Measurements from ENCODE around the gene MYO3B.

The MYO3B gene

GRCh38 chr2:170495896-170496295 is 317.9 kb downstream of the MYO3B start:
- H3K4me2 ChIP-seq (ENCODE audit: low read depth, low read length): no peak overlapping the region
- no peaks in the 10 kb centered on the region for H3K79me2 ChIP-seq (ENCODE audit: low read length)
- H2AFZ ChIP-seq (ENCODE audit: low read length): no peak overlapping the region
- no peak overlapping the region for H3K9ac ChIP-seq (ENCODE audit: low read length)
- no peaks in the 10 kb centered on the region for H3K27me3 ChIP-seq (replicated peaks; ENCODE audit: insufficient read depth, low read length)
- H3K27ac ChIP-seq (ENCODE audit: low read length): no peak overlapping the region
- no peaks in the 10 kb centered on the region for H3F3A ChIP-seq (ENCODE audit: insufficient read depth, low read length)
- H3K4me3 ChIP-seq (ENCODE audit: low read length): no peak overlapping the region
- no peaks in the 10 kb centered on the region for H3K36me3 ChIP-seq (replicated peaks; ENCODE audit: insufficient read depth, low read length)
- no peak for DNase-seq
- H4K20me1 ChIP-seq (ENCODE audit: insufficient read depth, low read length): no peaks in the 10 kb centered on the region
- TF ChIP-seq EZH2 (optimal IDR thresholded peaks at IDR 0.05; ENCODE audit: low read depth, low read length) (no peak), EZH2phosphoT487 (IDR thresholded peaks at IDR 0.05; ENCODE audit: low read length) (no peak), CTCF (IDR thresholded peaks at IDR 0.05; ENCODE audit: low read length) (no peak)
- H3K9me3 ChIP-seq (replicated peaks; ENCODE audit: insufficient read depth, low read length): no peaks in the 10 kb centered on the region
- no peaks in the 10 kb centered on the region for H3K4me1 ChIP-seq (ENCODE audit: low read length)
- no peaks in the 10 kb centered on the region for H3K9me2 ChIP-seq (replicated peaks; ENCODE audit: insufficient read depth, low read length)

GRCh38 chr2:170498619-170499018 is 320.7 kb downstream of the MYO3B start:
- no peak overlapping the region for H3K9ac ChIP-seq (ENCODE audit: low read length)
- no peaks in the 10 kb centered on the region for H3K27me3 ChIP-seq (replicated peaks; ENCODE audit: insufficient read depth, low read length)
- no peaks in the 10 kb centered on the region for H3K36me3 ChIP-seq (replicated peaks; ENCODE audit: insufficient read depth, low read length)
- no peaks in the 10 kb centered on the region for H3K4me1 ChIP-seq (ENCODE audit: low read length)
- no peaks in the 10 kb centered on the region for H3K9me3 ChIP-seq (replicated peaks; ENCODE audit: insufficient read depth, low read length)
- no peaks in the 10 kb centered on the region for H3K9me2 ChIP-seq (replicated peaks; ENCODE audit: insufficient read depth, low read length)
- no peak for DNase-seq
- TF ChIP-seq EZH2 (optimal IDR thresholded peaks at IDR 0.05; ENCODE audit: low read depth, low read length) (no peak), CTCF (IDR thresholded peaks at IDR 0.05; ENCODE audit: low read length) (no peak), EZH2phosphoT487 (IDR thresholded peaks at IDR 0.05; ENCODE audit: low read length) (no peak)
- H3K27ac ChIP-seq (ENCODE audit: low read length): no peak overlapping the region
- H3F3A ChIP-seq (ENCODE audit: insufficient read depth, low read length): no peaks in the 10 kb centered on the region
- H3K4me2 ChIP-seq (ENCODE audit: low read depth, low read length): no peak overlapping the region
- no peak overlapping the region for H3K4me3 ChIP-seq (ENCODE audit: low read length)
- H2AFZ ChIP-seq (ENCODE audit: low read length): no peak overlapping the region
- H3K79me2 ChIP-seq (ENCODE audit: low read length): no peaks in the 10 kb centered on the region
- H4K20me1 ChIP-seq (ENCODE audit: insufficient read depth, low read length): no peaks in the 10 kb centered on the region

GRCh38 chr2:170500104-170500503 is 322.2 kb downstream of the MYO3B start:
- H3K4me1 ChIP-seq (ENCODE audit: low read length): no peaks in the 10 kb centered on the region
- no peak for DNase-seq
- no peak overlapping the region for H3K27ac ChIP-seq (ENCODE audit: low read length)
- no peaks in the 10 kb centered on the region for H3K79me2 ChIP-seq (ENCODE audit: low read length)
- H2AFZ ChIP-seq (ENCODE audit: low read length): no peak overlapping the region
- H3K36me3 ChIP-seq (replicated peaks; ENCODE audit: insufficient read depth, low read length): no peaks in the 10 kb centered on the region
- no peaks in the 10 kb centered on the region for H3F3A ChIP-seq (ENCODE audit: insufficient read depth, low read length)
- no peaks in the 10 kb centered on the region for H3K27me3 ChIP-seq (replicated peaks; ENCODE audit: insufficient read depth, low read length)
- no peaks in the 10 kb centered on the region for H3K9me3 ChIP-seq (replicated peaks; ENCODE audit: insufficient read depth, low read length)
- no peaks in the 10 kb centered on the region for H3K9me2 ChIP-seq (replicated peaks; ENCODE audit: insufficient read depth, low read length)
- no peak overlapping the region for H3K4me3 ChIP-seq (ENCODE audit: low read length)
- H3K4me2 ChIP-seq (ENCODE audit: low read depth, low read length): no peak overlapping the region
- no peak for TF ChIP-seq CTCF (IDR thresholded peaks at IDR 0.05; ENCODE audit: low read length)
- no peak for TF ChIP-seq EZH2 (optimal IDR thresholded peaks at IDR 0.05; ENCODE audit: low read depth, low read length)
- no peak for TF ChIP-seq EZH2phosphoT487 (IDR thresholded peaks at IDR 0.05; ENCODE audit: low read length)
- H4K20me1 ChIP-seq (ENCODE audit: insufficient read depth, low read length): no peaks in the 10 kb centered on the region
- H3K9ac ChIP-seq (ENCODE audit: low read length): no peak overlapping the region
